HL-60 (cell line): ENCODE data around the gene JMJD7.

Experiments used
- POLR2AphosphoS5 ChIP-seq: IDR thresholded peaks from 2 replicates; pipeline ENCODE4 v1.6.1; 2012; ENCODE audit warnings: low read depth
- TF ChIP-seq, protein P1 (sequence below): IDR thresholded peaks from one replicate; pipeline ENCODE4 v1.5.1; 2011; ENCODE audit warnings: low read length, control low read depth, inconsistent platforms; ENCODE audit not compliant: insufficient read depth

- TF ChIP-seq, protein P1, sequence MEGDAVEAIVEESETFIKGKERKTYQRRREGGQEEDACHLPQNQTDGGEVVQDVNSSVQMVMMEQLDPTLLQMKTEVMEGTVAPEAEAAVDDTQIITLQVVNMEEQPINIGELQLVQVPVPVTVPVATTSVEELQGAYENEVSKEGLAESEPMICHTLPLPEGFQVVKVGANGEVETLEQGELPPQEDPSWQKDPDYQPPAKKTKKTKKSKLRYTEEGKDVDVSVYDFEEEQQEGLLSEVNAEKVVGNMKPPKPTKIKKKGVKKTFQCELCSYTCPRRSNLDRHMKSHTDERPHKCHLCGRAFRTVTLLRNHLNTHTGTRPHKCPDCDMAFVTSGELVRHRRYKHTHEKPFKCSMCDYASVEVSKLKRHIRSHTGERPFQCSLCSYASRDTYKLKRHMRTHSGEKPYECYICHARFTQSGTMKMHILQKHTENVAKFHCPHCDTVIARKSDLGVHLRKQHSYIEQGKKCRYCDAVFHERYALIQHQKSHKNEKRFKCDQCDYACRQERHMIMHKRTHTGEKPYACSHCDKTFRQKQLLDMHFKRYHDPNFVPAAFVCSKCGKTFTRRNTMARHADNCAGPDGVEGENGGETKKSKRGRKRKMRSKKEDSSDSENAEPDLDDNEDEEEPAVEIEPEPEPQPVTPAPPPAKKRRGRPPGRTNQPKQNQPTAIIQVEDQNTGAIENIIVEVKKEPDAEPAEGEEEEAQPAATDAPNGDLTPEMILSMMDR: no peak
- TF ChIP-seq POLR2AphosphoS5: no peak
Measured at GRCh38 chr15:41855261-41855961, 27.5 kb downstream of the JMJD7 start.
